Sigmoid colon (tissue), 4 donors: ENCODE results near the gene TSGA10.

ENCODE experiments used
- CTCF ChIP-seq, 4 experiments: fragments of 450-650 bp in 3 of 4; fragments of 200-600 bp in 1 of 4; IDR thresholded peaks; one replicate each; pipeline ENCODE4 v1.5.1; 2016 to 2019; ENCODE audit warnings: antibody characterized with exemption in 4 of 4, mild to moderate bottlenecking in 3 of 4, moderate library complexity in 2 of 4
- POLR2A ChIP-seq, 2 donors: fragments of 450-650 bp; IDR thresholded peaks; one replicate each; pipeline ENCODE4 v1.6.1; 2016; ENCODE audit warnings: antibody characterized with exemption in 2 of 2, mild to moderate bottlenecking in 2 of 2, moderate library complexity in 2 of 2
- POLR2AphosphoS5 ChIP-seq, 4 donors: sonication (generic); formaldehyde crosslinking; IDR thresholded peaks; one replicate each; pipeline ENCODE4 v1.6.1; 2017; ENCODE audit warnings: antibody characterized with exemption in 4 of 4

- TF ChIP-seq CTCF (IDR thresholded peaks at IDR 0.05) (no peak), POLR2AphosphoS5 (IDR thresholded peaks at IDR 0.05) (no peak), POLR2A (IDR thresholded peaks at IDR 0.05) (no peak)
Observed at GRCh38 chr2:99106913-99107312, 47.8 kb downstream of the TSGA10 start.
